ENCODE results near the gene FREY1.

FREY1 gene

DNA sequence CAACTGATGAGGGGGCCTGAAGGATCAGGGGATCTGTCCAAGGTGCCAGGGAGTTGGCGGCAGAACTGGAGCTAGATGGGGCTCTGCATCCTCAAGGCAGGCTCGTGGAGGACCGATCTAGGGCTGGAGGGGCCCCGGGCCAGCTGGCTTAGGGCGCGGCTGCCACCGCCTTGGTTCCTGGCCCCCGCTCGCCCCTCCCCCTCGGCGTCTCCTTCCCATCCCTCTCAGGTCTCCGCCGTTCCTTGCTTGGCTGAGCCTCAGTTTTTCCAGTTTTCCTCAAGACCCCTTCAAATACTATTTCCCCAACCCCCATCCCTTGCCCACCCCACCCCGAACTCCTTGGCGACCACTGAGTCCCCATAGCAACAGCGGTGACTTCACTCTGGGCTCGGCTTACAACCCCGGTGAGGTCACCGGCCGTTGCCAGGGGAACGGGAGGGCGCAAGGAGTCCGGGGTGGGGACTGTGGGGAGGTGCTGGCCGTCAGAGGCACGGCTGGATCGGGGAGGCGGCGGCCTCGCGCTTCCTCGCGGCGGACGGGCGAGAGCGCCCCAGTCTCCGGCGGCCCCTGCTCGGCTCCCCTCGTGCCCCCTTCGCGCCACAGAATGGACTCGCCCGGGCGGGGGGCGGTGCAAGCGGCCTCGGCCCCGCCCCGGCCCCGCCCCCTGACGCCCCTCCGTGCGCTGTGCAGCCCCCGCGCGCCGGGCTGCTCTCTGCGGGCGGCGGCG lies 7.5 kb downstream of the FREY1 start:
- TF ChIP-seq, protein P1, sequence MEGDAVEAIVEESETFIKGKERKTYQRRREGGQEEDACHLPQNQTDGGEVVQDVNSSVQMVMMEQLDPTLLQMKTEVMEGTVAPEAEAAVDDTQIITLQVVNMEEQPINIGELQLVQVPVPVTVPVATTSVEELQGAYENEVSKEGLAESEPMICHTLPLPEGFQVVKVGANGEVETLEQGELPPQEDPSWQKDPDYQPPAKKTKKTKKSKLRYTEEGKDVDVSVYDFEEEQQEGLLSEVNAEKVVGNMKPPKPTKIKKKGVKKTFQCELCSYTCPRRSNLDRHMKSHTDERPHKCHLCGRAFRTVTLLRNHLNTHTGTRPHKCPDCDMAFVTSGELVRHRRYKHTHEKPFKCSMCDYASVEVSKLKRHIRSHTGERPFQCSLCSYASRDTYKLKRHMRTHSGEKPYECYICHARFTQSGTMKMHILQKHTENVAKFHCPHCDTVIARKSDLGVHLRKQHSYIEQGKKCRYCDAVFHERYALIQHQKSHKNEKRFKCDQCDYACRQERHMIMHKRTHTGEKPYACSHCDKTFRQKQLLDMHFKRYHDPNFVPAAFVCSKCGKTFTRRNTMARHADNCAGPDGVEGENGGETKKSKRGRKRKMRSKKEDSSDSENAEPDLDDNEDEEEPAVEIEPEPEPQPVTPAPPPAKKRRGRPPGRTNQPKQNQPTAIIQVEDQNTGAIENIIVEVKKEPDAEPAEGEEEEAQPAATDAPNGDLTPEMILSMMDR (IDR thresholded peaks at IDR 0.05) = no peak
- peaks cover 0 to 26% (median 0%) of the 10 kb centered on the region in 3 donors for H3K36me3 ChIP-seq
- peaks cover 0 to 17% of the 10 kb centered on the region in 2 donors for H3K27me3 ChIP-seq
- H3K4me1 ChIP-seq = peaks cover 0 to 21% (median 21%) of the 10 kb centered on the region in 4 donors
- no peaks in the 10 kb centered on the region for H3K9me3 ChIP-seq
- H3K4me3 ChIP-seq = peak overlapping the region; percentile 53 to 77
- peak overlapping the region; percentile 57 to 62 for H3K27ac ChIP-seq
- intact Hi-C loops (cut with DNase I; ENCODE audit: low total_unique reads) = no loop called here
- DNase-seq = peak; percentile 82 to 89

DNA sequence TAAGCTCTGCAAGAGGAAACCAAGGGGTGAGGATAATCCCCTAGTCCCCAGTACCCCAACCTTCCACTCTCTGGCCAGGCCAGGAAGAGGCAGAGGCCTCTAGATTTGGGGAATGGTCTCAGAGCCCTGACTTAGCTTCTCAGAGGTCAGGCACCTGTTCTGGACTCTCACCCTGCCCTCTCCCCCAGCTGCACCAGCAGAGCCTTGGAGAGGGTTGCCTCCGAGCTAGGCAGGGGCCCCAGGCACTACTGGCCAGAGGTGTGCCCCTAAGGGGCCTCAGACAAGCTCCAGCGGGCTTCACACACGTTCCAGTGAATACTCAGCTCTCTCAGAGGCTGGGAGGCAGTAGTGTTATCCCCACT lies 8.0 kb downstream of the FREY1 start:
- DNase-seq = no peak
- intact Hi-C loops (cut with DNase I; ENCODE audit: low total_unique reads) = no loop called here
- H3K9me3 ChIP-seq = no peaks in the 10 kb centered on the region
- H3K36me3 ChIP-seq = peaks cover 0 to 21% (median 0%) of the 10 kb centered on the region in 3 donors
- peak overlapping the region; percentile 53 to 77 for H3K4me3 ChIP-seq
- peaks cover 0 to 17% of the 10 kb centered on the region in 2 donors for H3K27me3 ChIP-seq
- H3K27ac ChIP-seq = peak overlapping the region in 1 of 2 donors; percentile 57
- H3K4me1 ChIP-seq = peaks cover 0 to 21% (median 21%) of the 10 kb centered on the region in 4 donors
- TF ChIP-seq, protein P1 (IDR thresholded peaks at IDR 0.05) = no peak

DNA sequence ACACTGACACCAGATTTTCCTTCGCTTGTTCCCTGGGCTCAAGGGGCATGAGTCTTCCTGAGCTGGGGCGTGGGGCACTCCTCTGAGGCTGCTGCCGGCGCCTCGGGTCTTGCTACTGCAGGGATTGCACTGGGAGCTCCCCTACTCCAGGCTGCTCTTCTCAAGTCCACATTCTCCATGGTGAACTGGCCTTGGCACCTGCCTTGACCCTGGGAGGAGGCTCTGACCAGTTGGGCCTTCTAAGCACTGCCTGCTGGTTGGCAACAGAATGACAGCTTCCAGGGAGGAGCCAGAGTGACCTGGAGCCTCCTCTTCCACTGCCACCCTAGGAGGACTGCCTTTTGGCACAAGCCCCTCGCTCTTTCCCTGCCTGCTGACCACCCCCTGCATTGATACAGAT lies 9.5 kb downstream of the FREY1 start:
- no peak overlapping the region for H3K4me3 ChIP-seq
- DNase-seq = no peak
- intact Hi-C loops (cut with DNase I; ENCODE audit: low total_unique reads) = no loop called here
- peaks cover 0 to 21% (median 21%) of the 10 kb centered on the region in 4 donors for H3K4me1 ChIP-seq
- no peak overlapping the region for H3K27ac ChIP-seq
- H3K27me3 ChIP-seq = peaks cover 0 to 21% of the 10 kb centered on the region in 2 donors
- TF ChIP-seq, protein P1 (IDR thresholded peaks at IDR 0.05) = no peak
- H3K36me3 ChIP-seq = peaks cover 0 to 5% (median 0%) of the 10 kb centered on the region in 3 donors
- H3K9me3 ChIP-seq = no peaks in the 10 kb centered on the region

DNA sequence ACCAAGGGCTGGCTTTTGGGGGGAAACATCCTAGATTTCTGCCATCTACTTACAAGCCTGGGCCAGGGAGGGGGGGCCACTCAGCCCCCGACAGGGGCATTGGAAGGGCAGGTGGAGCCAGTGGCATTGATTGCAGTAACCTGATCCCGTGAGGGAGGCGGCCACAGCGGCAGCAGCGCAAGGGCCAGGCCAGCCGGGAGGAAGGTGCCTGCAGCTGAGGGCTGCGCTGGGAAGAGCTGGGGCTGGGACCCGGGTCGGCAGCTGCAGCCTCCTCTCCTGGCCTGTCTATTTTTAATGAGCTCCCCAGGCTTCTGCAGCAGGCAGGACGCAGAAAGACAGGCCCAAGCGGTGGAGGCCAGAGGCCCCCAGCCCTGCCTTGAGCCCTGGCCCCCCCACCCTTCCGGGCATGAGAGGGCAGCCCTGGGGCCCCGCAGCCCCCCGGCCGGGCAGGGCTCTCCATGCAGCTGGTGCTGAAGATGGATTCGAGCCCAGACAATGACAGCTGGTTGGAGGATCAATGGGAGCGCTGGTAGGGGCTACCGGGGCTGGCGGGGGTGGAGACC lies 10.6 kb downstream of the FREY1 start:
- intact Hi-C loops (cut with DNase I; ENCODE audit: low total_unique reads) = no loop called here
- DNase-seq = no peak
- no peak overlapping the region for H3K4me3 ChIP-seq
- H3K27ac ChIP-seq = no peak overlapping the region
- H3K27me3 ChIP-seq = peaks cover 0 to 23% of the 10 kb centered on the region in 2 donors
- TF ChIP-seq, protein P1 (IDR thresholded peaks at IDR 0.05) = no peak
- H3K9me3 ChIP-seq = no peaks in the 10 kb centered on the region
- no peaks in the 10 kb centered on the region for H3K36me3 ChIP-seq
- peaks cover 0 to 21% (median 21%) of the 10 kb centered on the region in 4 donors for H3K4me1 ChIP-seq

DNA sequence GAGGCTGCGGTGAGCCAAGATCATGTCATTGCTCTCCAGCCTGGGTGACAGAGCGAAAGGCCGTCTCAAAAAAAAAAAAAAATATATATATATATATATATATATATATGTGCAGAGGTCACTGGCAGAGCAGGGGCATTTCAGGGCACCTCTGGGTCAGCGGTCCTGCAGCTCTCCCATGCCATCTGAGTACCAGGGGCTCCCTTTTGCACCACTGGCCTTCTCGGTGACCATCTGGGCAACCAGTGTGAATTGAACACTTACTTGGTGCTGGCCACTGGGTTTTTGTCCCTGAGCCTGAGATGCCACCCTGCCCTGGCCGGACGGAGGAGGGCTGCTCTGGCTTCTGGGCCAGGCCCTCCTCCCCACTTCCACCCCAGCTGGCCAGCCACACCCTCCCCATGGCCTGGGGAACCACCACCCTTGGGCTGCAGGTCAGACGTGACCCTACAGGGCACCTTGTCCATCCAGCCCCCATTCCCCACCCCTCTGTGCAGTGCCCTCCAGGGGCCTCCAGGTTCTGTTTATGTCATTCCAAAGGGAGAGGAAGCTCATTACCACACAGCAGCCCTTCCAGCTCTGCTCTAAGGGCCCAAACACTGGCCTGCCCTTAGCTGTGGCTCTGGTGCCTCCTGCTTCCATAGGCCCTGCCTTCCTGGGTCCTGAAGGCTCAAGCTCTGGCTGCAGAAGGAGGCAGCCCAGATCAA lies 11.4 kb downstream of the FREY1 start:
- Histone ChIP-seq H3K27me3 (peaks cover 0 to 23% of the 10 kb centered on the region in 2 donors), H3K9me3 (no peaks in the 10 kb centered on the region), H3K27ac (no peak overlapping the region), H3K4me3 (no peak overlapping the region), H3K4me1 (peaks cover 0 to 16% (median 15%) of the 10 kb centered on the region in 4 donors), H3K36me3 (no peaks in the 10 kb centered on the region)
- TF ChIP-seq, protein P1 (IDR thresholded peaks at IDR 0.05) = no peak
- intact Hi-C loops (cut with DNase I; ENCODE audit: low total_unique reads) = no loop called here
- DNase-seq = no peak
